ENCODE data around the gene TRERF1. TPM values are rescaled to one million over a fixed set of nuclear protein-coding genes. Genes with fewer than 3 reads are reported as not detected.

The TRERF1 gene
- total and polyA plus RNA-seq, 2 experiments from 2014 or later: 6.4 to 8.7 TPM

- Histone ChIP-seq H3K27ac (no peak overlapping the region), H3K27me3 (no peaks in the 10 kb centered on the region), H3K4me3 (no peak overlapping the region), H3K4me1 (ENCODE audit: low read depth) (peaks cover 11% of the 10 kb centered on the region), H3K36me3 (no peaks in the 10 kb centered on the region), H3K9me3 (ENCODE audit: low read depth) (no peaks in the 10 kb centered on the region)
- TF ChIP-seq, protein P1, sequence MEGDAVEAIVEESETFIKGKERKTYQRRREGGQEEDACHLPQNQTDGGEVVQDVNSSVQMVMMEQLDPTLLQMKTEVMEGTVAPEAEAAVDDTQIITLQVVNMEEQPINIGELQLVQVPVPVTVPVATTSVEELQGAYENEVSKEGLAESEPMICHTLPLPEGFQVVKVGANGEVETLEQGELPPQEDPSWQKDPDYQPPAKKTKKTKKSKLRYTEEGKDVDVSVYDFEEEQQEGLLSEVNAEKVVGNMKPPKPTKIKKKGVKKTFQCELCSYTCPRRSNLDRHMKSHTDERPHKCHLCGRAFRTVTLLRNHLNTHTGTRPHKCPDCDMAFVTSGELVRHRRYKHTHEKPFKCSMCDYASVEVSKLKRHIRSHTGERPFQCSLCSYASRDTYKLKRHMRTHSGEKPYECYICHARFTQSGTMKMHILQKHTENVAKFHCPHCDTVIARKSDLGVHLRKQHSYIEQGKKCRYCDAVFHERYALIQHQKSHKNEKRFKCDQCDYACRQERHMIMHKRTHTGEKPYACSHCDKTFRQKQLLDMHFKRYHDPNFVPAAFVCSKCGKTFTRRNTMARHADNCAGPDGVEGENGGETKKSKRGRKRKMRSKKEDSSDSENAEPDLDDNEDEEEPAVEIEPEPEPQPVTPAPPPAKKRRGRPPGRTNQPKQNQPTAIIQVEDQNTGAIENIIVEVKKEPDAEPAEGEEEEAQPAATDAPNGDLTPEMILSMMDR (IDR thresholded peaks at IDR 0.05; ENCODE audit: low read depth, low read length): no peak
- DNase-seq (ENCODE audit: low read depth in 1 of 2, low spot score in 1 of 2): no peak
Measured at GRCh38 chr6:42274898-42275297, 176.8 kb downstream of the TRERF1 start.

GRCh38 chr6:42271834-42272805 lies 179.6 kb downstream of the TRERF1 start:
- no peaks in the 10 kb centered on the region for H3K27me3 ChIP-seq
- H3K9me3 ChIP-seq (ENCODE audit: low read depth): no peaks in the 10 kb centered on the region
- TF ChIP-seq, protein P1 (IDR thresholded peaks at IDR 0.05; ENCODE audit: low read depth, low read length): no peak
- no peaks in the 10 kb centered on the region for H3K36me3 ChIP-seq
- H3K27ac ChIP-seq: no peak overlapping the region
- H3K4me1 ChIP-seq (ENCODE audit: low read depth): no peaks in the 10 kb centered on the region
- no peak for DNase-seq (ENCODE audit: low read depth in 1 of 2, low spot score in 1 of 2)
- H3K4me3 ChIP-seq: no peak overlapping the region

DNA sequence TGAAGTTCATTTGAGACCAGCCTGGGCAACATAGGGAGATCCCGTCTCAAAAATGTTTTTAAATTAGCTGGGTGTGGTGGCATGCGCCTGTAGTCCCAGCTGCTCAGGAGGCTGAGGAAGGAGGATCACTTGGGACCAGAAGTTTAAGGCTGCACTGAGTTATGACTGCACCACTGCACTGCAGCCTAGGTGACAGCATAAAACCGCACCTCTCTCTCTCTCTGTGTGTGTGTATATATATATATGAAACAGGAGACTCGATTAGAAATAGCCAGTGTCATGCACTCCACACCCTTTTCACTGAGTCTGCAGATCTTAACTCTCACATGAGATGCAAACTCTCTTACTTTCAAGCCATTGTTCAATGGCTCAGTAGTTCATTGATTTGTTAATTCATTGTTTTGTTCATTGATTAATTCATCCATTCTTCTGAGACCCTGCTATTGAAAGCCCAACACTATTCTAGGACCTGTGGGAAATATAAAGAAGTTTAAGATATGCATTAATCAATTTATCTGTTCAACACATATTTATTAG lies 181.7 kb downstream of the TRERF1 start:
- no peaks in the 10 kb centered on the region for H3K4me1 ChIP-seq (ENCODE audit: low read depth)
- no peaks in the 10 kb centered on the region for H3K9me3 ChIP-seq (ENCODE audit: low read depth)
- no peak overlapping the region for H3K27ac ChIP-seq
- TF ChIP-seq, protein P1 (IDR thresholded peaks at IDR 0.05; ENCODE audit: low read depth, low read length): no peak
- DNase-seq (ENCODE audit: low read depth in 1 of 2, low spot score in 1 of 2): no peak
- no peaks in the 10 kb centered on the region for H3K36me3 ChIP-seq
- H3K4me3 ChIP-seq: no peak overlapping the region
- no peaks in the 10 kb centered on the region for H3K27me3 ChIP-seq

DNA sequence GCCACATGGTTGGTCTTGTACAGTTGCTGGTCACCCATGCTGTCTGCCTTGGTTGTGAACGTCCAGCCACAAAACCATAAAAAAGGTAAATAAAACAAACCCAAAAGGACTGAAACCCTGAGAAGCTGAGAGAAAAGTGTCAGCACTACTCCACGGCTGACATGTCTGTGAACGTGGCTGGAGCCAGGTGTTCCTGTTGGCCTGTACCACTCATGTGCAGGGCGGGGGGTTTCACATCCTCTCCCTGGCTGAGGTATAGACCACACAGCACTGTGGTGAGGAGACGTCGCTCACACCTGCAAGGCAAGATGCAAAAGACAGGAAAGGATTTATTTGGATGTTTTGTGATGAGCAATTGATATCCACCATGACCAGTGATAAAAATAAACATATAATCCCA lies 182.2 kb downstream of the TRERF1 start:
- Histone ChIP-seq H3K4me1 (ENCODE audit: low read depth) (no peaks in the 10 kb centered on the region), H3K9me3 (ENCODE audit: low read depth) (no peaks in the 10 kb centered on the region), H3K4me3 (no peak overlapping the region), H3K27ac (no peak overlapping the region), H3K36me3 (no peaks in the 10 kb centered on the region), H3K27me3 (no peaks in the 10 kb centered on the region)
- TF ChIP-seq, protein P1 (IDR thresholded peaks at IDR 0.05; ENCODE audit: low read depth, low read length): no peak
- DNase-seq (ENCODE audit: low read depth in 1 of 2, low spot score in 1 of 2): no peak

DNA sequence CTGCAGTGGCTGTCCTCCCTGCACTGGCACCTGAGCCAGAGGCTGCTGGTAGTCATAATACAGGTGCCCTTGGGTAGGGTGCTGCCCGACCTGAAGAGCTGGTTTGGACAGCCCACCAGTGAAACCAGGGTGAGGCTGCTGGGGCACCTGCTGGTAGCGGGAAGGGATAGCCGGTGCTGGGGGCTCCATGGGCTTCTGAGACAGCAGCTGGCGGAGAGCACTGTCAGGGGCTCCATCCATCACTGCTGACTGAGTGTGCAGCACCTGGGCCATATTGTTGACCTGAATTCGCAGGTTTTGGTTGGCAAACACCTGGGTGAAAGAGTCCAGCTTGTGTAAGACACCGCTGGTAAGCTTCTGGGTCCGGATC lies 182.9 kb downstream of the TRERF1 start:
- H3K36me3 ChIP-seq: no peaks in the 10 kb centered on the region
- no peak for DNase-seq (ENCODE audit: low read depth in 1 of 2, low spot score in 1 of 2)
- no peaks in the 10 kb centered on the region for H3K9me3 ChIP-seq (ENCODE audit: low read depth)
- H3K4me3 ChIP-seq: no peak overlapping the region
- no peaks in the 10 kb centered on the region for H3K27me3 ChIP-seq
- no peaks in the 10 kb centered on the region for H3K4me1 ChIP-seq (ENCODE audit: low read depth)
- no peak overlapping the region for H3K27ac ChIP-seq
- TF ChIP-seq, protein P1 (IDR thresholded peaks at IDR 0.05; ENCODE audit: low read depth, low read length): no peak

All from cardiac muscle cell (in vitro differentiated cells and primary cell).